ENCODE data around the gene SCYGR7.

- TF ChIP-seq CTCF (IDR thresholded peaks at IDR 0.05 in 4 of 5, conservative IDR thresholded peaks at IDR 0.05 in 1 of 5) = no peak
- TF ChIP-seq POLR2A (IDR thresholded peaks at IDR 0.05) = no peak
These were observed 14.8 kb upstream of the SCYGR7 start for GRCh38 chr2:227713291-227713690.

Measured in gastrocnemius medialis (tissue), 4 donors.